GM23338 (cell line): ENCODE measurements around the gene THBS3. TPM values are rescaled to one million over a fixed set of nuclear protein-coding genes. Genes with fewer than 3 reads are reported as not detected.

ENCODE experiments used
- ATAC-seq: fragments of 200-7000 bp; cut with Tn5 transposase; 3 replicates; pipeline ENCODE4 v1.9.1; 2020
- DNase-seq: peaks from one replicate; pipeline ENCODE4 v3.0.0-alpha.2; 2015; ENCODE audit warnings: low spot score
- H2AFZ ChIP-seq: fragments of 200-600 bp; sonication (generic); 2 replicates; pipeline ENCODE4 v1.8.0; 2016; ENCODE audit warnings: antibody characterized with exemption, mild to moderate bottlenecking, moderate library complexity
- H3F3A ChIP-seq: fragments of 200-600 bp; sonication (generic); replicated peaks from 2 replicates; pipeline ENCODE4 v1.8.0; 2017; ENCODE audit warnings: antibody characterized with exemption, mixed run types, low read depth
- H3K27ac ChIP-seq: fragments of 200-600 bp; sonication (generic); 2 replicates; pipeline ENCODE4 v1.6.1; 2016; ENCODE audit warnings: low read depth
- H3K27me3 ChIP-seq: fragments of 200-600 bp; sonication (generic); 2 replicates; pipeline ENCODE4 v1.8.0; 2016; ENCODE audit warnings: mild to moderate bottlenecking, mixed run types, moderate library complexity; ENCODE audit not compliant: insufficient read depth
- H3K36me3 ChIP-seq: fragments of 200-600 bp; sonication (generic); 2 replicates; pipeline ENCODE4 v1.8.0; 2016; ENCODE audit warnings: mild to moderate bottlenecking; ENCODE audit not compliant: insufficient read depth
- H3K4me1 ChIP-seq: fragments of 200-600 bp; sonication (generic); 2 replicates; pipeline ENCODE4 v1.8.0; 2016; ENCODE audit warnings: mild to moderate bottlenecking, moderate library complexity; ENCODE audit not compliant: insufficient read depth
- H3K4me2 ChIP-seq: fragments of 200-600 bp; sonication (generic); 2 replicates; pipeline ENCODE4 v1.7.1; 2017; ENCODE audit warnings: mixed run types
- H3K4me3 ChIP-seq: fragments of 200-600 bp; sonication (generic); 2 replicates; pipeline ENCODE4 v1.6.1; 2016; ENCODE audit warnings: mixed run types
- H3K79me2 ChIP-seq: fragments of 200-600 bp; sonication (generic); replicated peaks from 2 replicates; pipeline ENCODE4 v1.8.0; 2017; ENCODE audit warnings: mild to moderate bottlenecking; ENCODE audit not compliant: insufficient read depth
- H3K9me2 ChIP-seq: fragments of 200-600 bp; sonication (generic); 2 replicates; pipeline ENCODE4 v1.8.0; 2017; ENCODE audit not compliant: insufficient read depth
- H4K20me1 ChIP-seq: fragments of 200-600 bp; sonication (generic); replicated peaks from 2 replicates; pipeline ENCODE4 v1.8.0; 2017; ENCODE audit warnings: mild to moderate bottlenecking; ENCODE audit not compliant: insufficient read depth
- H3K27ac Mint-ChIP-seq: 2 replicates; pipeline ENCODE4 v1.8.0; 2020; ENCODE audit warnings: inconsistent platforms, mild to moderate bottlenecking, moderate library complexity, mixed read lengths
- H3K27me3 Mint-ChIP-seq: 3 replicates; pipeline ENCODE4 v1.8.0; 2022; ENCODE audit warnings: low read depth, mild to moderate bottlenecking, moderate library complexity, mixed read lengths, inconsistent platforms; ENCODE audit not compliant: insufficient read depth, poor library complexity
- H3K36me3 Mint-ChIP-seq: 3 replicates; pipeline ENCODE4 v1.8.0; 2021; ENCODE audit warnings: low read depth, mild to moderate bottlenecking, inconsistent platforms, moderate library complexity, mixed read lengths
- H3K4me1 Mint-ChIP-seq: 3 replicates; pipeline ENCODE4 v1.8.0; 2020; ENCODE audit warnings: mild to moderate bottlenecking, inconsistent platforms, mixed read lengths
- H3K4me3 Mint-ChIP-seq: 3 replicates; pipeline ENCODE4 v1.8.0; 2021; ENCODE audit warnings: moderate library complexity, mild to moderate bottlenecking, inconsistent platforms, mixed read lengths
- H3K9me3 Mint-ChIP-seq: 3 replicates; pipeline ENCODE4 v1.8.0; 2020; ENCODE audit warnings: moderate library complexity, mild to moderate bottlenecking, inconsistent platforms, mixed read lengths
- CREB1 ChIP-seq: fragments of 250-450 bp; sonication (Bioruptor Pico); IDR thresholded peaks from 2 replicates; pipeline ENCODE4 v1.5.0; 2020; ENCODE audit warnings: low read depth, mild to moderate bottlenecking, moderate library complexity
- JUNB ChIP-seq: IDR thresholded peaks from one replicate; pipeline ENCODE4 v1.6.1; 2016; ENCODE audit warnings: antibody characterized with exemption; ENCODE audit not compliant: unreplicated experiment
- POLR2AphosphoS5 ChIP-seq: IDR thresholded peaks from 2 replicates; pipeline ENCODE4 v1.6.1; 2016; ENCODE audit warnings: antibody characterized with exemption, low read depth
- STAT1 ChIP-seq: IDR thresholded peaks from one replicate; pipeline ENCODE4 v1.6.1; 2016; ENCODE audit warnings: antibody characterized with exemption; ENCODE audit not compliant: unreplicated experiment
- ZNF331 ChIP-seq: fragments of 250-450 bp; sonication (Bioruptor Pico); IDR thresholded peaks from 2 replicates; pipeline ENCODE4 v1.5.0; 2020; ENCODE audit warnings: low read depth, mild to moderate bottlenecking, moderate library complexity
- polyA plus RNA-seq: library from polyadenylated mRNA; unstranded; fragments of >200 nt; fragmentation: Nextera tagmentation; extraction: Ambion mirVana; gene quantifications from 2 replicates; pipeline ENCODE4 v1.2.1, GENCODE V29; 2016
- total RNA-seq: library from RNA; depleted of rRNA; stranded (reverse); fragments of >200 nt; shearing (Covaris generic); gene quantifications from 2 replicates; pipeline ENCODE4 v1.2.3, GENCODE V29; 2014
- TF ChIP-seq, protein P1 (sequence below): fragments of 250-450 bp; sonication (Bioruptor Pico); IDR thresholded peaks from 2 replicates; pipeline ENCODE4 v1.5.0; 2020; ENCODE audit warnings: mild to moderate bottlenecking, moderate library complexity
- TF ChIP-seq, protein P2 (sequence below): IDR thresholded peaks from 2 replicates; pipeline ENCODE4 v1.6.1; 2016; ENCODE audit warnings: antibody characterized with exemption

Gene THBS3
- total and polyA plus RNA-seq, 2 experiments from 2014 or later = 1.2 to 4.3 TPM

GRCh38 chr1:155251566-155251965 is 43.9 kb upstream of the THBS3 start:
- no peak for ATAC-seq
- peaks cover 17% of the 10 kb centered on the region; the same call in 1 of the 2 replicates for H3F3A ChIP-seq
- H3K27me3 Mint-ChIP-seq = peaks cover 11% of the 10 kb centered on the region
- no peaks in the 10 kb centered on the region for H3K9me3 Mint-ChIP-seq
- H3K79me2 ChIP-seq = no peaks in the 10 kb centered on the region; the same call in 1 of the 2 replicates
- H3K4me2 ChIP-seq = no peak overlapping the region
- H3K4me3 ChIP-seq = no peak overlapping the region
- no peaks in the 10 kb centered on the region for H3K36me3 ChIP-seq
- H2AFZ ChIP-seq = no peak overlapping the region
- H3K4me1 Mint-ChIP-seq = peaks cover 27% of the 10 kb centered on the region
- no peaks in the 10 kb centered on the region for H3K9me2 ChIP-seq
- H4K20me1 ChIP-seq = no peaks in the 10 kb centered on the region
- 0 out of 2 replicates have a peak overlapping the region, but pooled peaks have one; percentile 2 for H3K27ac Mint-ChIP-seq
- H3K4me1 ChIP-seq = peaks cover 16% of the 10 kb centered on the region; the same call in 1 of the 2 replicates
- H3K36me3 Mint-ChIP-seq = peaks cover 20% of the 10 kb centered on the region
- no peak overlapping the region for H3K27ac ChIP-seq
- TF ChIP-seq, protein P1, sequence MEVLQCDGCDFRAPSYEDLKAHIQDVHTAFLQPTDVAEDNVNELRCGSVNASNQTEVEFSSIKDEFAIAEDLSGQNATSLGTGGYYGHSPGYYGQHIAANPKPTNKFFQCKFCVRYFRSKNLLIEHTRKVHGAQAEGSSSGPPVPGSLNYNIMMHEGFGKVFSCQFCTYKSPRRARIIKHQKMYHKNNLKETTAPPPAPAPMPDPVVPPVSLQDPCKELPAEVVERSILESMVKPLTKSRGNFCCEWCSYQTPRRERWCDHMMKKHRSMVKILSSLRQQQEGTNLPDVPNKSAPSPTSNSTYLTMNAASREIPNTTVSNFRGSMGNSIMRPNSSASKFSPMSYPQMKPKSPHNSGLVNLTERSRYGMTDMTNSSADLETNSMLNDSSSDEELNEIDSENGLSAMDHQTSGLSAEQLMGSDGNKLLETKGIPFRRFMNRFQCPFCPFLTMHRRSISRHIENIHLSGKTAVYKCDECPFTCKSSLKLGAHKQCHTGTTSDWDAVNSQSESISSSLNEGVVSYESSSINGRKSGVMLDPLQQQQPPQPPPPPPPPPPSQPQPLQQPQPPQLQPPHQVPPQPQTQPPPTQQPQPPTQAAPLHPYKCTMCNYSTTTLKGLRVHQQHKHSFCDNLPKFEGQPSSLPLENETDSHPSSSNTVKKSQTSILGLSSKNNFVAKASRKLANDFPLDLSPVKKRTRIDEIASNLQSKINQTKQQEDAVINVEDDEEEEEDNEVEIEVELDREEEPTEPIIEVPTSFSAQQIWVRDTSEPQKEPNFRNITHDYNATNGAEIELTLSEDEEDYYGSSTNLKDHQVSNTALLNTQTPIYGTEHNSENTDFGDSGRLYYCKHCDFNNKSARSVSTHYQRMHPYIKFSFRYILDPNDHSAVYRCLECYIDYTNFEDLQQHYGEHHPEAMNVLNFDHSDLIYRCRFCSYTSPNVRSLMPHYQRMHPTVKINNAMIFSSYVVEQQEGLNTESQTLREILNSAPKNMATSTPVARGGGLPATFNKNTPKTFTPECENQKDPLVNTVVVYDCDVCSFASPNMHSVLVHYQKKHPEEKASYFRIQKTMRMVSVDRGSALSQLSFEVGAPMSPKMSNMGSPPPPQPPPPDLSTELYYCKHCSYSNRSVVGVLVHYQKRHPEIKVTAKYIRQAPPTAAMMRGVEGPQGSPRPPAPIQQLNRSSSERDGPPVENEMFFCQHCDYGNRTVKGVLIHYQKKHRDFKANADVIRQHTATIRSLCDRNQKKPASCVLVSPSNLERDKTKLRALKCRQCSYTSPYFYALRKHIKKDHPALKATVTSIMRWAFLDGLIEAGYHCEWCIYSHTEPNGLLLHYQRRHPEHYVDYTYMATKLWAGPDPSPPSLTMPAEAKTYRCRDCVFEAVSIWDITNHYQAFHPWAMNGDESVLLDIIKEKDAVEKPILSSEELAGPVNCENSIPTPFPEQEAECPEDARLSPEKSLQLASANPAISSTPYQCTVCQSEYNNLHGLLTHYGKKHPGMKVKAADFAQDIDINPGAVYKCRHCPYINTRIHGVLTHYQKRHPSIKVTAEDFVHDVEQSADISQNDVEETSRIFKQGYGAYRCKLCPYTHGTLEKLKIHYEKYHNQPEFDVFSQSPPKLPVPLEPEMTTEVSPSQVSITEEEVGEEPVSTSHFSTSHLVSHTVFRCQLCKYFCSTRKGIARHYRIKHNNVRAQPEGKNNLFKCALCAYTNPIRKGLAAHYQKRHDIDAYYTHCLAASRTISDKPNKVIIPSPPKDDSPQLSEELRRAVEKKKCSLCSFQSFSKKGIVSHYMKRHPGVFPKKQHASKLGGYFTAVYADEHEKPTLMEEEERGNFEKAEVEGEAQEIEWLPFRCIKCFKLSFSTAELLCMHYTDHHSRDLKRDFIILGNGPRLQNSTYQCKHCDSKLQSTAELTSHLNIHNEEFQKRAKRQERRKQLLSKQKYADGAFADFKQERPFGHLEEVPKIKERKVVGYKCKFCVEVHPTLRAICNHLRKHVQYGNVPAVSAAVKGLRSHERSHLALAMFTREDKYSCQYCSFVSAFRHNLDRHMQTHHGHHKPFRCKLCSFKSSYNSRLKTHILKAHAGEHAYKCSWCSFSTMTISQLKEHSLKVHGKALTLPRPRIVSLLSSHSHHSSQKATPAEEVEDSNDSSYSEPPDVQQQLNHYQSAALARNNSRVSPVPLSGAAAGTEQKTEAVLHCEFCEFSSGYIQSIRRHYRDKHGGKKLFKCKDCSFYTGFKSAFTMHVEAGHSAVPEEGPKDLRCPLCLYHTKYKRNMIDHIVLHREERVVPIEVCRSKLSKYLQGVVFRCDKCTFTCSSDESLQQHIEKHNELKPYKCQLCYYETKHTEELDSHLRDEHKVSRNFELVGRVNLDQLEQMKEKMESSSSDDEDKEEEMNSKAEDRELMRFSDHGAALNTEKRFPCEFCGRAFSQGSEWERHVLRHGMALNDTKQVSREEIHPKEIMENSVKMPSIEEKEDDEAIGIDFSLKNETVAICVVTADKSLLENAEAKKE = no peak
- TF ChIP-seq STAT1 = no peak
- TF ChIP-seq ZNF331 (CRISPR knock-in tag) = no peak
- TF ChIP-seq JUNB = no peak
- no peak for TF ChIP-seq CREB1 (CRISPR knock-in tag)
- TF ChIP-seq, protein P2, sequence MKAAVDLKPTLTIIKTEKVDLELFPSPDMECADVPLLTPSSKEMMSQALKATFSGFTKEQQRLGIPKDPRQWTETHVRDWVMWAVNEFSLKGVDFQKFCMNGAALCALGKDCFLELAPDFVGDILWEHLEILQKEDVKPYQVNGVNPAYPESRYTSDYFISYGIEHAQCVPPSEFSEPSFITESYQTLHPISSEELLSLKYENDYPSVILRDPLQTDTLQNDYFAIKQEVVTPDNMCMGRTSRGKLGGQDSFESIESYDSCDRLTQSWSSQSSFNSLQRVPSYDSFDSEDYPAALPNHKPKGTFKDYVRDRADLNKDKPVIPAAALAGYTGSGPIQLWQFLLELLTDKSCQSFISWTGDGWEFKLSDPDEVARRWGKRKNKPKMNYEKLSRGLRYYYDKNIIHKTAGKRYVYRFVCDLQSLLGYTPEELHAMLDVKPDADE = no peak
- TF ChIP-seq POLR2AphosphoS5 = no peak
- H3K27me3 ChIP-seq = peaks cover 4% of the 10 kb centered on the region
- DNase-seq = no peak
- no peak overlapping the region for H3K4me3 Mint-ChIP-seq
